Ectodermal cell (in vitro differentiated cells): ENCODE measurements around the gene TJP3.
"Not testable (repeated sequence)": the region's sequence is repeated elsewhere in the genome, so short reads cannot be mapped to it uniquely, and the experiment has no call there.

Experiments
- H3K27ac ChIP-seq: 2 replicates; pipeline ENCODE4 v1.7.0; 2013; ENCODE audit warnings: mild to moderate bottlenecking, low read depth, low read length; ENCODE audit not compliant: insufficient read depth, poor library complexity, severe bottlenecking
- H3K27me3 ChIP-seq: 2 replicates; pipeline ENCODE4 v1.7.0; 2013; ENCODE audit warnings: mild to moderate bottlenecking, low read length; ENCODE audit not compliant: insufficient read depth, control insufficient read depth, poor library complexity, severe bottlenecking
- H3K36me3 ChIP-seq: one replicate; pipeline ENCODE4 v1.7.0; 2013; ENCODE audit warnings: low read length; ENCODE audit not compliant: control insufficient read depth, insufficient read depth
- H3K4me1 ChIP-seq: one replicate; pipeline ENCODE4 v1.7.0; 2013; ENCODE audit warnings: low read length; ENCODE audit not compliant: control insufficient read depth, insufficient read depth
- H3K4me3 ChIP-seq: 2 replicates; pipeline ENCODE4 v1.7.0; 2013; ENCODE audit warnings: low read depth, low read length, control low read depth; ENCODE audit not compliant: insufficient read depth
- H3K9me3 ChIP-seq: 2 replicates; pipeline ENCODE4 v1.7.0; 2013; ENCODE audit warnings: mild to moderate bottlenecking, low read length, moderate library complexity; ENCODE audit not compliant: control insufficient read depth
- WGBS, 2 experiments: methylation state at CpG; one replicate each; pipeline ENCODE4 v1.1.7; 2013; ENCODE audit warnings: missing lambda C conversion rate in 2 of 2; 5-methylcytosine and 5-hydroxymethylcytosine counted together

Gene TJP3

GRCh38 chr19:3665681-3666544, 42.3 kb upstream of the TJP3 start:
- Histone ChIP-seq H3K36me3 (peaks cover 9% of the 10 kb centered on the region), H3K27ac (no peak overlapping the region), H3K4me3 (no peak overlapping the region), H3K9me3 (no peaks in the 10 kb centered on the region), H3K27me3 (no peaks in the 10 kb centered on the region), H3K4me1 (peaks cover 29% of the 10 kb centered on the region)
- WGBS, 2 experiments = 58 to 61% methylated on average over 40 of the region's 40 CpGs

GRCh38 chr19:3666545-3666856, 41.7 kb upstream of the TJP3 start:
- 94% methylated on average over 14 of the region's 14 CpGs for WGBS, 2 experiments
- H3K4me3 ChIP-seq, H3K9me3 ChIP-seq, H3K27me3 ChIP-seq, H3K36me3 ChIP-seq, H3K27ac ChIP-seq: not testable (repeated sequence)
- H3K4me1 ChIP-seq = peaks cover 35% of the 10 kb centered on the region

DNA sequence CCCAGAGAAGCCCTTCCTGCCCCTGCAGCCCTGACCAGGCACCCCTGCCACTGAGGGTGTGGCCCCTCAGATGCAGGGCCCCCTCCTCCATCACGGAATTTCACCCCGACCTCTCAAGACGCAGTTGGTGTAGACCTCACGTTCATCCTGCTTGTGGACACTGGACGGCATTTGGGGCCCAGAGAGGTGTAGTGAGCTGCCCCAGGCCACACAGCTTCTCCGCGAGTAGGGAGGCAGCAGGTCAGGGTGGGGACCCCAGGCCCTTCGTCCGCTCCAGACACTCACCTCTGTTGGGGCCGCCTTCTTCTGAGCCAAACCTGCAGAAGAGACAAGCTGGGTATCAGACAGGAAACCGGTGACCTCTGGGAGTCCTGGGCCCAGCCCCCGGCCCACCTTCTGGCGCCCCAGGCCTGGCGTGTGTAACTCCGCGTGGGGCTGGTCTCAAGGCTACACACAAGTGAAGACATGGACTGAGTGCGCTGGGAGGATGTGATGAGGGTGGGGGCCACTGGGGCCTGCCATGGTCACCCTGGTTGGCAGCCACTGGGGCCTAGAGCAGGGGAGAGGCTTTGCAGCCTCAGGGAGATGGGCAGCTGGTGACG, 41.0 kb upstream of the TJP3 start:
- H3K4me3 ChIP-seq = no peak overlapping the region
- peaks cover 5% of the 10 kb centered on the region for H3K36me3 ChIP-seq
- H3K4me1 ChIP-seq = peaks cover 41% of the 10 kb centered on the region
- H3K9me3 ChIP-seq = no peaks in the 10 kb centered on the region
- H3K27me3 ChIP-seq = no peaks in the 10 kb centered on the region
- 94 to 95% methylated on average over 18 of the region's 18 CpGs for WGBS, 2 experiments
- H3K27ac ChIP-seq = no peak overlapping the region

- peaks cover 46% of the 10 kb centered on the region for H3K4me1 ChIP-seq
- no peak overlapping the region for H3K4me3 ChIP-seq
- WGBS, 2 experiments = 94 to 95% methylated on average over 17 of the region's 17 CpGs
- H3K27me3 ChIP-seq = no peaks in the 10 kb centered on the region
- H3K9me3 ChIP-seq = no peaks in the 10 kb centered on the region
- no peak overlapping the region for H3K27ac ChIP-seq
- peaks cover 5% of the 10 kb centered on the region for H3K36me3 ChIP-seq
Observed at GRCh38 chr19:3667766-3668165, 40.4 kb upstream of the TJP3 start.

DNA sequence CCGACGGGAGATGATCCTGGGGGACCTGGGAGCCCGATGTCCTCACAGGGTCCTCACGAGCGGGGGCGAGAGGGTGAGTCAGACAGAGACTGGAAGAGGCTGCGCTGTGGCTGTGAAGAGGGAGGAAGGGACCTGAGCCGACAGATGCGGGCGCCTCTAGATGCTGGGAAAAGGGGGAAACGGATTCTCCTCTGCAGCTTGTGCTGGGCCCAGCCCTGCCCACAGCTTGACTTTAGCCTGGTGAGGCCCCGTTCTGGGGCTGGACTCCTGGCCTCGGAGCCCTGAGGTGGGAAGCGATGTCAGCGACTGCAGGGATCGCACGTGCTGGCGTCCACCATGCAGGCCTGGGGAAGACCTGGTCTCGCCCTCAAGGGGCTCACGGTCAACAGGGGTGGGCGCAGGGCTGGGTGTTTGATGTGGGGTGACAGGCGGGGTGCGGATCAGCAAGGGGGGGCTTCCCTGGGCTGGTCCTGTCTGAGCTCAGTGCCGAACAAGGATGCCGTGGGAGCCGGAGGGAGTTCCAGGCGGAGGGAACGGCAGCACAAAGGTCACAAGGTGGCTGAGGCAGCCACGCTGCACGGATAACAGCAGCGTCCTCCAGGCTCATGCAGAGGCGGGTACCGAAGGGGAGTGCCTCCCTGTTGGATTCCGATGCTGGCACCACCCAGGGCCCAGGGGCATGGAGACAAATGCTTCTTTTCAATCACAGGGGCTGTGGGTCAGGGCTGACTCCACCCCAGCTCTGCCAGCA, 39.7 kb upstream of the TJP3 start:
- Histone ChIP-seq H3K9me3 (no peaks in the 10 kb centered on the region), H3K27ac (peak overlapping the region; percentile 2), H3K36me3 (peaks cover 5% of the 10 kb centered on the region), H3K4me1 (peaks cover 46% of the 10 kb centered on the region), H3K27me3 (no peaks in the 10 kb centered on the region), H3K4me3 (no peak overlapping the region)
- WGBS, 2 experiments = 86 to 88% methylated on average over 34 of the region's 34 CpGs

DNA sequence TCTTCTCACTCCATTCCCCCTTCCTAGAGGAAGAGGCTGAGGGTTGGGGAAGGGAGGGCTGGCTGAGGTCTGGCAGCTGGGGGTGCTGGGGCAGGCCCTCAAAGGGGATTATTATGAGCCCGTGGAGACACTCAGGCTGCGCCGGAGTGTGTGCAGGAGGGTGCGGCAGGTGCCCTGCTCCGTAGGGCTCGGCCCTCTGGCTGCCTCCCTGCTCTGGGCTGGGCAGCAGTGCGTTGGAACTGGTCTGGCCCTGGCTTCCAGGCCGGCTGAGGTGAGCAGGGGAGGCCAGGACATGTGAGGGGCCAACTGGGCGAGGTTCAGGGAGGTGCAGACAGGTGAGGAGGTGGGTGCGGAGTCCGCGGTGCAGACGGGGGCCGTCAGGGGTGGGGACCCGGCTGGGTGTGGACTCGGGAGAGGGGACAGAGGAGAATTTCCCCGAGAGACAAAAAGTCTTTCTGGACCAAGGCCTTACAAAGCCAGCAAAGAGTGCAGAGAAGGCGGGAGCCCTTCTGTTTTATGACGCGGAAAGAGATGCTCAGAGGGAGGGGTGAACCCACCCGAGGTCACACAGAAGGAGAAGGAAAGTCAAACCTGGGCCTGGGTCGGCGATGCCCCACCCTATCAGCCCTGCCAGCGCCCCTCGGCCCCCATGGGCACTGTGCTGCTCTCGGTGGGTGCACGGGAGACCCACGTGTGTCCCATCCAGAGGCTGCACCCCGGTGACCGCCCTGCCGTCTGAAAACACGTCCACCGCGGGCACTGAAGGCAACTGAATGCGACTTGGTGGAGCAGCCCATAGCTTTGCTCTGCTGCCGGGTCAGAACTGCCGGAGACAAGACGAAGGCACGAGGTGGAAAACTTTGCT, 38.9 kb upstream of the TJP3 start:
- no peaks in the 10 kb centered on the region for H3K9me3 ChIP-seq
- H3K27ac ChIP-seq = no peak overlapping the region
- peaks cover 46% of the 10 kb centered on the region for H3K4me1 ChIP-seq
- WGBS, 2 experiments = 89 to 90% methylated on average over 39 of the region's 39 CpGs
- peaks cover 4% of the 10 kb centered on the region for H3K36me3 ChIP-seq
- H3K4me3 ChIP-seq = no peak overlapping the region
- H3K27me3 ChIP-seq = no peaks in the 10 kb centered on the region

- Histone ChIP-seq H3K36me3 (no peaks in the 10 kb centered on the region), H3K9me3 (no peaks in the 10 kb centered on the region), H3K27ac (peak overlapping the region; percentile 55), H3K4me1 (peaks cover 46% of the 10 kb centered on the region), H3K27me3 (no peaks in the 10 kb centered on the region), H3K4me3 (no peak overlapping the region)
- 65 to 67% methylated on average over 33 of the region's 33 CpGs for WGBS, 2 experiments
Observed at GRCh38 chr19:3669947-3670795, 38.0 kb upstream of the TJP3 start.

GRCh38 chr19:3670796-3671679, 37.1 kb upstream of the TJP3 start:
- peak overlapping the region; percentile 55 for H3K27ac ChIP-seq
- no peak overlapping the region for H3K4me3 ChIP-seq
- 81% methylated on average over 45 of the region's 45 CpGs for WGBS, 2 experiments
- H3K36me3 ChIP-seq = no peaks in the 10 kb centered on the region
- H3K27me3 ChIP-seq = no peaks in the 10 kb centered on the region
- no peaks in the 10 kb centered on the region for H3K9me3 ChIP-seq
- H3K4me1 ChIP-seq = peaks cover 46% of the 10 kb centered on the region
